ENCODE results near the gene SMURF2.

The SMURF2 gene

DNA sequence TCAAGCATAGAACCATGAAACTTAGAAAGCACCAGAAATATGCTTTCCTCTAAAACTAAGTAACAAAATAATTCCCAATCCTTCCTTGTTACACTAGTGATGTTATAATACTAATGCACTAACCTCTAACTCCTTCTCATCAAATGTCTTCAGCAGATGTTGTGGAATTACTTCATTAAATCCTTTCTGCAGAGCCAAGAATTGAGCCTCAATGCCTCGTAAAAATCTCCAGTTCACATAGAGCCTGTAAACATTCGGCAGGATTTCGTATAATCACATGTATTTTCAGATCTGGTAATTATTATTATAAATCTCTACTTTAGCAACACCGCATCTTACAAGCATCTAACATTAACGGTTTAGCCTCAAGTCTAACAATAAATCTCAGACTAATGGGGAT lies 110.6 kb downstream of the SMURF2 start:
- H3K4me1 ChIP-seq: no peaks in the 10 kb centered on the region
- H3K36me3 ChIP-seq: peaks cover 28 to 71% (median 28%) of the 10 kb centered on the region in 3 donors
- H3K4me3 ChIP-seq: no peak overlapping the region
- TF ChIP-seq, protein P1, sequence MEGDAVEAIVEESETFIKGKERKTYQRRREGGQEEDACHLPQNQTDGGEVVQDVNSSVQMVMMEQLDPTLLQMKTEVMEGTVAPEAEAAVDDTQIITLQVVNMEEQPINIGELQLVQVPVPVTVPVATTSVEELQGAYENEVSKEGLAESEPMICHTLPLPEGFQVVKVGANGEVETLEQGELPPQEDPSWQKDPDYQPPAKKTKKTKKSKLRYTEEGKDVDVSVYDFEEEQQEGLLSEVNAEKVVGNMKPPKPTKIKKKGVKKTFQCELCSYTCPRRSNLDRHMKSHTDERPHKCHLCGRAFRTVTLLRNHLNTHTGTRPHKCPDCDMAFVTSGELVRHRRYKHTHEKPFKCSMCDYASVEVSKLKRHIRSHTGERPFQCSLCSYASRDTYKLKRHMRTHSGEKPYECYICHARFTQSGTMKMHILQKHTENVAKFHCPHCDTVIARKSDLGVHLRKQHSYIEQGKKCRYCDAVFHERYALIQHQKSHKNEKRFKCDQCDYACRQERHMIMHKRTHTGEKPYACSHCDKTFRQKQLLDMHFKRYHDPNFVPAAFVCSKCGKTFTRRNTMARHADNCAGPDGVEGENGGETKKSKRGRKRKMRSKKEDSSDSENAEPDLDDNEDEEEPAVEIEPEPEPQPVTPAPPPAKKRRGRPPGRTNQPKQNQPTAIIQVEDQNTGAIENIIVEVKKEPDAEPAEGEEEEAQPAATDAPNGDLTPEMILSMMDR (IDR thresholded peaks at IDR 0.05): no peak
- no peaks in the 10 kb centered on the region for H3K27me3 ChIP-seq
- H3K9me3 ChIP-seq: no peaks in the 10 kb centered on the region
- DNase-seq: no peak
- intact Hi-C loops (cut with DNase I; ENCODE audit: low total_unique reads): no loop called here
- no peak overlapping the region for H3K27ac ChIP-seq

GRCh38 chr17:64547319-64547718 lies 114.8 kb downstream of the SMURF2 start:
- Histone ChIP-seq H3K9me3 (no peaks in the 10 kb centered on the region), H3K4me3 (no peak overlapping the region), H3K27ac (no peak overlapping the region), H3K36me3 (peaks cover 20 to 70% (median 22%) of the 10 kb centered on the region in 3 donors), H3K27me3 (no peaks in the 10 kb centered on the region), H3K4me1 (no peaks in the 10 kb centered on the region)
- no peak for DNase-seq
- intact Hi-C loops (cut with DNase I; ENCODE audit: low total_unique reads): no loop called here
- TF ChIP-seq, protein P1 (IDR thresholded peaks at IDR 0.05): no peak

DNA sequence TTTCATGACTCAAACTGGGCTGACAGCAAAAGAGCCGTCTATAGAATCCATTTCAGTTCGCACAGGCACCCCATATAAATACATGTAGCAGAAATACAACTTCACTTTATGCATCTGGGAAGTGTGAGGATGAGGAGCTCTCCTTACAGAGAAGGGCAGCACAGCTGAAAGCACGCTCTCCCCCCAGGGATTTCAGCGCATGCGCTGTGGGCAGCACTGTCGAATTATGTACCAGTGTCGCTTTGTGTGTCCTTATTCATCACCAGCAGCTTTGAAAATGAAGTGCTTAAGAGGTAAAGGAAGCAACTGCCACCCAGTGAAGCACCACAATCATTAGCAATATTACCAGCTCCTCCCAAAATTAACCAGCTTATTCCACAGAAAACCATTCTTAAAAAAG lies 115.4 kb downstream of the SMURF2 start:
- no peak for DNase-seq
- H3K27ac ChIP-seq: no peak overlapping the region
- H3K36me3 ChIP-seq: peaks cover 20 to 76% (median 22%) of the 10 kb centered on the region in 3 donors
- no peaks in the 10 kb centered on the region for H3K27me3 ChIP-seq
- no peaks in the 10 kb centered on the region for H3K9me3 ChIP-seq
- TF ChIP-seq, protein P1 (IDR thresholded peaks at IDR 0.05): no peak
- intact Hi-C loops (cut with DNase I; ENCODE audit: low total_unique reads): no loop called here
- no peak overlapping the region for H3K4me3 ChIP-seq
- no peaks in the 10 kb centered on the region for H3K4me1 ChIP-seq

- TF ChIP-seq, protein P1 (IDR thresholded peaks at IDR 0.05): no peak
- H3K27me3 ChIP-seq: no peaks in the 10 kb centered on the region
- H3K9me3 ChIP-seq: no peaks in the 10 kb centered on the region
- DNase-seq: no peak
- intact Hi-C loops (cut with DNase I; ENCODE audit: low total_unique reads): no loop called here
- no peak overlapping the region for H3K4me3 ChIP-seq
- no peak overlapping the region for H3K27ac ChIP-seq
- peaks cover 22 to 76% (median 27%) of the 10 kb centered on the region in 3 donors for H3K36me3 ChIP-seq
- no peaks in the 10 kb centered on the region for H3K4me1 ChIP-seq
Measured at GRCh38 chr17:64544742-64545141, 117.4 kb downstream of the SMURF2 start.

- no peaks in the 10 kb centered on the region for H3K9me3 ChIP-seq
- no peak overlapping the region for H3K27ac ChIP-seq
- no peaks in the 10 kb centered on the region for H3K27me3 ChIP-seq
- TF ChIP-seq, protein P1 (IDR thresholded peaks at IDR 0.05): no peak
- H3K4me1 ChIP-seq: no peaks in the 10 kb centered on the region
- DNase-seq: no peak
- H3K36me3 ChIP-seq: peaks cover 41 to 81% (median 54%) of the 10 kb centered on the region in 3 donors
- no peak overlapping the region for H3K4me3 ChIP-seq
- intact Hi-C loops (cut with DNase I; ENCODE audit: low total_unique reads): no loop called here
Measured at GRCh38 chr17:64540118-64540776, 121.9 kb downstream of the SMURF2 start.

All from tibial artery (tissue), 4 donors.